GM18517 (cell line): Measurements from ENCODE around the gene CHST10.

ENCODE experiments used
- ATAC-seq: cut with Tn5 transposase; IDR thresholded peaks from one replicate; pipeline ENCODE4 v1.9.1; 2021; ENCODE audit warnings: mild to moderate bottlenecking, moderate library complexity; ENCODE audit not compliant: unreplicated experiment

The CHST10 gene

DNA sequence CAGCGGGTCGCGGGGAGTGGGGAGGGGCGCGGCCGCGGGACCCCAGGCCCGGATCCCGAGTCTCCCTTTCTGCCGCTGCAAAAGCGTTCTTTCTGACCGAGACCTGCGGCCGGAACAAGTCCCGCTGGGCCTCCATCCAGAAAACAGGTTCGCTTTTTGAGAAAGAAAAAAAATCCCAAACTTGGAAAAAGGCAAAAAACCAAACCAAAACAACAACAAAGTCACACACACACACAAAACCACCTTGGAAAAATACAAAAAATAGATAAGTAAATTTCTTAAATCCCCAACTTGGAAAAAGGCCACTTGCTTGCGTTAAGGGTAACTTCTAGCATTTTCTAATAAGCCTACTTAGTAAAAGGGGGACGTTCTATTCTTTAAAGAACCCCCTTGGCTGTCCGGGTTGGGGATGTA is 250 bp upstream of the CHST10 start:
- ATAC-seq, result no peak

DNA sequence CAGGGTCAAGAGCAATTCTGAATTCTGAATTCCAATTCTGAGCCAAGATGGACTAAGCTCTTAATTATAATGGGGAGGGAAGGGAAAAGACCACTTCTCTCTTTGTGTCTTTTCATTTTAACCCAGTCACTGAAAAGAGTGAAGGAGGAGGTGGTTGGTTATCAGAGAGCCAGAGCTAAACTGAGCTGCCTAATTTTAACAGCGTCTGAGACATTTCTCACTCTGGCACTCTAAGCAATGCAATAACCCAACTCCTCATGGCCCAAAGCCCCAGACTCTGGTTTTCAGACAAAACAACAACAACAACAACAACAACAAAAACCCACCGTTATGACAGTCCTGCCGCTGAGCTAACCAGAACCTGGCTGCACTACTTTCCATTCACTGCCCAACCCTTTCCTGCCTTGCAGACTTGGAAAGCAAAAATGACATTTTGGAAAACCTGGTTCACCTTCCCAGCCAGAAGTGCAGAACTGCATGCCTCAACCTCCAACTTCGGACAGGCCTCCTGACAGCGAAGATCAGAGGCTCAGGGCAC is 1.0 kb downstream of the CHST10 start:
- no peak for ATAC-seq

DNA sequence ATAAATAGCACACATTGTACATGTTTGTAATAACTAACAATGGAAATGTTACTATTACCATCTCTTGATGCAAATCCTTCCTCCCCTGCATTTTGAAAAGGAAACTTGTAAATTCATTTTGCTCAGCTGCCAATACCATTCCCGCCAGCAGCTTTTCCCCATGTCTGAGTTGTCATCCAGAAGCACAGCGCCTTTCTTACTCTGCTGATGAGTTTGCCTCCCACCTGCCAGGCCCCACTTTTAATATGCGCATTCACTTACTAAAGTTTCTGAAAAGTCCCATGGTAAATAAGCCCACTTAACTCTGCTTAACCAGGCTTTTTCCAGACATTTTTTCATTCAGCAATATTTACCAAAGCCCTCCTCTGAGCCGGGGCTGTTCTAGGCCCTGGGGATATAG is 3.9 kb downstream of the CHST10 start:
- ATAC-seq, result no peak

DNA sequence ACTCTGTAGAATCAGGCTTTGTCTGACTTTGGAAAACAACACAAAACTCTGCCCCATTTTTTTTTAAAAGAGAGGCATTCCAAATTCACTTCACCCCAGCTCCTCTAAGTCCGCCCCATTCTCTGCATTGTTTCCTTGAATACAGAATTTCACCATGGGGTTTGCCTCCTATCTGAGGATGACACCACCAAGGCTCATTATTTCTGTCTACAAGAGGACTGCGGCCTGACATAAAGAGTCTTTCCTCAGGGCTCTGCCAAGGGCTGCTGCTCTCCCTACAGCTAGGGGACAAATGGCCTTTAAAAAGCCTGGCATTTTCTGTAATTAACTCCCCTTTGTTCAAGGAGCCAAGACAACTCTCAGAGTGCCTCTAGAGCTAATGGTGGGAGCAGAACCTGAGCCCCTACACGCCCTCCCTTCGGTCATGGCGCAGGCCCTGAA is 4.6 kb downstream of the CHST10 start:
- no peak for ATAC-seq

DNA sequence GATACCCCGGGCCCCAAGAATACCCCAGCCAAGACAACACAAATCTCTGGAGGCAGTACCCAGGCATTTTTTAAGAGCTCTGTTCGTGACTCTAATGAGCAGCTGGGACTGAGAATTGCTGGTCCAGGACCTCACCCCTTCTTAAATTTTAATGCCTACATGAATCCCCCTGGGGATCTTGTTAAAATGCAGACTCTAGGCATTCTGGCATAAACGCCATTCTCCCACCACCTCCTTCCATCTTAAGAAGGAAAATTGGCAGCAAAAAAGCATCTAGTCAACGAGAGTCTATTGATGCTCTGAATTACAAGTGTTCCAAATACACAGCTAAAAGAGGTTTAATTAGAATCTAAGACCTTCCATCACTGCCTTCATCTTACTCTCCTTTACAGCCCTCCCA is 5.0 kb downstream of the CHST10 start:
- ATAC-seq, result no peak

DNA sequence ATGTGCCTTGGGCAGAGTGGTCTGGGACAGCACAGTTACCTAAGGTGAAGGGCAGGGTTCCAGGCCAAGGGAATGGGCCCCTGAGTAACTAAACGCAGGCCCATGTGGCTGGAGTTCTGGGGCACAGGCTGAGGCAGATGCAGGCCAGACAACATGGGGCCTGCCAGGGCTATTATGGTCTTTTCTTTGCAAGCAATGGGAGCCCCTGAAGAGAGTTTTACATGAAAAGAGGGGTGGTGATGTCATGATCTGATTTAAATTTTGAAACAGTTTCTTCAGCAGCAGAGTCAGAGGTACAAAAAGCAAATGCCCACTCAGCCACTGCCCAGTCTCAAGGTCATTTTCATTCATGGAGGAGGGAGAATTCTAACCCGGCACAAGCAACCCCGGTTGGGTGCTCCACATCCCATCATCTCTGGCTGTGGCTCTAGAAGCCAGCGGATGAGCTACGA is 5.6 kb downstream of the CHST10 start:
- no peak for ATAC-seq

DNA sequence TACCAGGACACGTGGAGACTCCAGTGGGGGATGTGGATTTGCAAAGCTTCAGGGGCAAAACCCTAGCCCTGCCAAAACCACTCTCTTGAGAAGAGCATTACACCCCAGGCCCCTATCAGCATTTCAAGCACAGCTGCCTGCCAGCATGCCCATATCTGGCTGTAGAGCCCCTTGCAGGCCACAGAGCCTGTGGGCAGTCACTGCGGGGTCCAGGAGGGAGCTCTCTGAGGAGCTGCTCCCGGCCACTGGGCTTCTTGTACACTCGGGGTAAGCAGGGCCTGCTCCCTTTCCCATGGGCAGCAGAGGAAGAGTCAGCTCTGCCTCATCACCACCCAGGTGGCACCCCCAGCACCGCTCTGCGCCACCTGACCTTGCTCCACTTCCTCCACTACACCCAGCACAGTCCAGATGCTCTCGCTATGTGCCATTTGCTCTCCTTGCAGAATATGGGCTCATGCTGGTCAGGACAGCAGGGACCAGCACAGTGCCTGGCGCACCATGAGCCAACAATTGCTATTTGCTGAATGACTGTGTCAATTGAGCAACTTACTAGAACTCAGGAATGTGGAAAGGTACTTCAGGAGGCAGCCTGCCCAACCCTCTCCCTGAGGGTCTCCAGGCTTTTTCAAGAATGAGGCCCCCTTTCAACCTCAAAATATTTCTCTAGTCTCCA is 7.4 kb downstream of the CHST10 start:
- no peak for ATAC-seq

DNA sequence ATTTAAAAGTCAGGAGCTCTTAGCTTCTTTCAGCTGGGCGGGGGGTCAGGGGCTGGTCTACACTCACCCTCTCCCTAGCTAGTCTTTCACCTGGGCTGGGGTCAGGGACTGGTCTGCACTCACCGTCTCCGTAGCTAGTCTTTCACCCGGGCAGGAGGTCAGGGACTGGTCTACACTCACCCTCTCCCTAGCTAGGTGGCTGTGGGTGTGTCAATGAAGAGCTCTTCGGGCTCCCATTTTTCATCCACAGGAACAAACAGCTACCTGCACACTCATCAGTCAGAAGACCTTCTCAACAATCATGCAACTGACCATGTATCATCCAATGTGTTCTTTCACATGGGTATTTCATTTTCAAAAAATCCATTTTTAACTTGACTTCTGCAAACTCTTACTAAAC is 8.0 kb downstream of the CHST10 start:
- no peak for ATAC-seq

DNA sequence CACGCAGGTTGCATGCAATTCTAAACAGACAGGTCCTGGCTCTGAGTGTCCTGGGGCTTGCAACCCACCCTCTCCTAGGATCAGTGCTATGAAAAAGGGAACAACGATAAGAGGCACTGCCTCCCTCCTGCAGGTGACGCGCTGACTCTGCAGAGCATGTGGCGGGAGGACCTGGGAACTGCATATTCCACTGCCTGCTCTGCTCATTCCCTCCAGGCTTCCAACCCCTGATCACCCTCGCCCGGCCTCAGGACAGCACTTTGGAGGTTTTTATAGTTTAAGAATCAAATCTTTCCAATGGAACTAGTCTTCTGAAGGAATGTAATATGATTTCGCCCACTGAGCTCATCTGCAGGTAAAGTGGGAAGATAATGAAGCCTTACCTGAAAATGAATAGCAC is 8.5 kb downstream of the CHST10 start:
- ATAC-seq, result no peak

DNA sequence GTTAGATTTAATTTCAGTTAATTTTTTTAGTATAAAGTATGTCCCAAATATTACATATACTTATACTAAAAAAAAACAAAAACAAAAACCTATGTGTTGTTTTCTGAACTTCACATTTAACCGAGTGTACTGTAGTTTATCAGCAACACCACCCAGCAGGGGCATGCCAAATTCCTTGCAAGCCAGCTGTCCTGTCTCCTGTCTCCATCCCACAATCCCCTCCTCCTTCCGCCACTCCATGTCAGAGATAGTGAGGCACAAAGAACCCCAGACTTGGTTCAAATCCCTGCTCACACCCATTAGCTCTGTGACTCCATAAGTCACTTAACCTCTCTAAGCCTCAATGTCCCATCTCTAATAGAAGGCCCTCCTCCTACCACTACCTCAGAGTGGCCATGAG is 9.4 kb downstream of the CHST10 start:
- ATAC-seq, result no peak

DNA sequence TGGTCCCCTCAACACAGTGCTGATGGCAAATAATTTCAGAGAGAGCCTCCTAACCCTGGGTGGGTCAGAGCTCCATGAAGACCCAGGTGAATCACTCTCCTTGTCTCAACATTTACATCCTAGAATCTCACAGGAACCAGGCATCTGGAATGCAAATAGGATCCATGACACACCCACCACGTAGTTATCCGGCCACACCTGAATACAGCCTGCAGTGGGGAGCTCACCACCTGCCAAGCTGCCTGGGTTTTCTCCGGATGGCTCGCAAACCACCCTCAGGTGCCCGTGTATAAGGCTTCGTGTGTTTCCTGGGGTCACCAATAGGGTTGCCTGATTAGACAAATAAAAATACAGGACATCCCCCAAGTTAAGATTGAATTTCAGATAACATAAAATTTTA is 9.9 kb downstream of the CHST10 start:
- no peak for ATAC-seq

DNA sequence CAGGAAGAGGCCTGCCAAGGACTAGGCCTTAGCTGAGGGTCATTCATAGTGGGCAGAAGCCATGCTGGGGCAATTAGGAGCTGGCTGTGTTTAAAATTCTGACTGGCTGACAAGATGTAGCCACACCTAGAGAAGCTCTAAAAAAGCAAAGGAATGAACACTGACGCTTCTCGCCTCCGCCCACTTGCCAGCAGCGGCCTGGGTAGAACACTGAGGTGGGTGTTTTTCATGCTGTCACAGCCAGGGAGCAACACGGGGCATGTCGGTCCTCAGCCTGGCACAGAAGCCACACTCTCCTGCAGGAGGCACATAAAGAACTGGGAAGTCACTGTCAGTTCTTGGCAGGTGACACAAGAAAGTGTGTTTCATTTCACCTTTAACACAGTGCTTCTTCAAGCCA is 10.4 kb downstream of the CHST10 start:
- no peak for ATAC-seq

DNA sequence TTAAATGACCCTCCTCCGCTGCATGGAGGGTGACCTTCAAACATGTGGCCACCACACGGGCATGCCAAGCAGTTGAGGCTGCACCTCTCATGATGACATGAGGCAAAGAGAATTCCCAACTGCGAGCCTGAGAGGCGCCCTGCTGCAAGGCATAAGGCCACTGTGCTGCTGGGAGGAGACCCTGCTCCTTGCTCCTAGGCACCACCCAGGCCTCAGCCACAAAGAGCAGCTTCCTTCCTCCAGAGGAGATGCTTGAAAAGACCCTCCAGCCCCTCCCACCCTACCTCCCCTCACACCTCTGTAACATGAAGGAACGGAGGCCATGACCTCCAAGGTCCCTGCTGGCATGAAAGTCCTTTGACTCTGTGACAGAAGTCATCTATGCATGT is 11.4 kb downstream of the CHST10 start:
- no peak for ATAC-seq

DNA sequence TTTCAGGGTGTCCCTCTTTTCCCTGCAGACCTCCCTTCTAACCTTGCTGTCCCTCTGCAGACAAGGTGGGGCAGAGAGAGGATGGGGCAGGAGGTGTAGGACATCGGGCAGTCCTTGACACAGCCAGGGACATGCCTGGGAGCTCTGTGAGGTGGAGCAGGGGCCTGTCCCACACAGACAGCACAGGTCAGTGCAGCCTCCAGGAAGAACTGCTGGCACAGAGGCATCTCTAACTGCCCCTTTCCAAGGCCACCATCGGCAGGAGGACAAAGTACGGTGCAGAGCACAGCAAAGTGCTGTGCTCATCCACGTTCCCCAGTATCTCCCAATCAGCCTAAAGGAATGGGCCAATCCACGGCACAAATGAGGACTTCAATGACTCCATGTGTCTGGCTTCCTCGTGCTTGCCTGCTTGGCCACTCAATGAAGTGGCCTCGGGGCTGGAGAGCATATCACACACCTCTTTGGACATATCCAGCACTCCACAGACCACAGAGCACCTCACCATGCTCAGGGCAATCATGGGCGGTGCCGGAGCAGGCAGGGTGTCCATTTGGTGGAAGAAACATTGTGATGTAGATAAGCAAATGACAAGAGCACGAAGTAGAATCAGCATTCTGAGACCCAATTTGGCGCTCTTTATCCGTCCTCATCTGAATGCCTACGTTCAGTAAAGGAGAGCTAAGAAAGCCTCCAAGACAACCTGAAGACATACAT is 11.9 kb downstream of the CHST10 start:
- no peak for ATAC-seq

DNA sequence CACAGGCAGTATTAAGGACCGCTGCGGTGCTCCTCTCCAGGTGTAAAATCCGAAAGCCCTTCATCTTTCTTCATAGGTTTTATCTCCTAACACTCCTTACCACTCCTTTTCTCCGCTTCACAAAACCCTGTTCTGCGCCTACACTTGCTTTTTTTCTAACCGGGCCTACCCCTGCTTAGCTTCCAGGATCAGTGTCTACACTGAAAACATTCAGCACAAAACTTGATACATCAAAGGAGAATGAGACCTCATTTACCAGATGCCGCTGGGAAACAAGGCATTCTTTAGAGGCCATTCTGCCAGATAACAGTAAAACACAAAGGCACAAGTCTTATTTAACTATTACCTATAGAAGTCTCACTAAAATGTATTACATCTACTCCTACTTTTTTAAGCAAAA is 13.1 kb downstream of the CHST10 start:
- no peak for ATAC-seq

DNA sequence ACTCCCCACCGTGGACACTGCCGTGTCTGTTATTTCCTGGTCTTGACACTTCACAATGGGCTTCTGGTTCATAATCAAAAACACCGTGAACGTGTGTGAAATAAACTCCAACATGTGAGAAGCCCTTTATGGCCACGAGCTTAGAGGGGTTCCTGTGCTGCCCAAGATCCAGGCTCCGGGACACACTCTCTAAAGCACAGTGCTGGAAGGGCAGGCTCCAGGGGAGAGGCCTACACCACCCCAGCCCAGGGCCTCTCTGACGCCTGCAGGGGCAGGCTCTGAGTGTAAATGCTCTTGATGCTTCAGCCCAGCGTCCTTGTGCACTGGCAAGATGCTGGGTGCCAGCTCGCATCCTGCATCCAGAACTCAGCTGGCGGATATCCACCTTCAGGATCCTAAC is 13.7 kb downstream of the CHST10 start:
- no peak for ATAC-seq

DNA sequence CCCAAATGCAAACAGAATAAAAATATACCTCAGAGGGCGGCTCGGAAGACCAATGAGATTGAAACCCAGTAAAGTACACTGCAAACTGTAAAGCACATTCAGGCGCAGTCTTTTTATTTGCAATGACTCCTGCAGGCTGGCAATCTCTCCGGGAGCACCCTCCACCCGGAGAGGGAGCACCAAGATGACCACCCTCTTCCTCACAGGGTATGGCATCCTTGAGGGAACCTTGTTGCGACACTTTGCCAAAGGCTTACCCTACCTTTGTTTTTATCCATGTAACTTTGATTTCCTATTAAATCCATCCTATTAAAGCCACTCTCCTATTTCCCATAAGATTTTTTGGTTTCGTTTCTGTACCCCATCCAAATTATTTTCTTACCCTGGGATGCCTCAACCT is 16.2 kb downstream of the CHST10 start:
- no peak for ATAC-seq

DNA sequence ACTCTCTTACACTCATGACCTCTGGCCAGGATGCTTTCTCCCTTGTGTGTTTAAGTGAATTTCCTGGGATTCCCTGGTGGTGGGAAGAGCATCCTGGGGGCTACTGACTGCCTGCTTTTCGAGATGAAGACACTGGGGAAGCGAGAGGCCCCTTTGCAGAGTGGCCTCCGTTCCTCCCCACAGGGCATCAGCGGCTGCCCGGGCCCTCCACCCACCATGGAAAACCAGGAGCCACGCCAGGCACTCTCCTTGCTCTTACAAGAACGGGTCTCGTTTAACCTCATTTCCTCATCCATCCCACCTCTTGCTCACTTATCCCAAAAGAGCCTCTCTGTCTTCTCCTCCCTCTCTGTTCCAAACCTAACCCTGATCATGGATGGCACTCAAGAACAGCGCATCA is 17.8 kb downstream of the CHST10 start:
- no peak for ATAC-seq

DNA sequence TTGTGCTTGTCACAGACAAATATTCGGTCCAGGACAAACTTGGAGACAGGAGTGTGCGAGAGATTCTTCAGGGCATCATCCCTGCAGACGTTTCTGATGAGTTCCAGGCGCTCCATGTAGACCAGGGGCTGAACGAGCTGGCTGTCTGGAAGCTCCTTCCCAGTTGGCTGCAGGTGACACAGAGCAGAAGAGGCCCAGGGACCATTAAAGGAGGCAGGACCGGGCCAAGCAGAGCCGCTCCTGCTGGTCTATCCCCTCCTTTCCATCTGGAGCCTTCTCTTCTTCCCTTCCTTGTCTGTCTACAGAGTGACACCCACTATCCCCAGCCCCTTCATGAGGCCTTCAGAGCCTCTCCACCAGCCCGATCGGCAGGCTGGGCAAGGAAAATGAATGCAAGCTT is 19.5 kb downstream of the CHST10 start:
- no peak for ATAC-seq

DNA sequence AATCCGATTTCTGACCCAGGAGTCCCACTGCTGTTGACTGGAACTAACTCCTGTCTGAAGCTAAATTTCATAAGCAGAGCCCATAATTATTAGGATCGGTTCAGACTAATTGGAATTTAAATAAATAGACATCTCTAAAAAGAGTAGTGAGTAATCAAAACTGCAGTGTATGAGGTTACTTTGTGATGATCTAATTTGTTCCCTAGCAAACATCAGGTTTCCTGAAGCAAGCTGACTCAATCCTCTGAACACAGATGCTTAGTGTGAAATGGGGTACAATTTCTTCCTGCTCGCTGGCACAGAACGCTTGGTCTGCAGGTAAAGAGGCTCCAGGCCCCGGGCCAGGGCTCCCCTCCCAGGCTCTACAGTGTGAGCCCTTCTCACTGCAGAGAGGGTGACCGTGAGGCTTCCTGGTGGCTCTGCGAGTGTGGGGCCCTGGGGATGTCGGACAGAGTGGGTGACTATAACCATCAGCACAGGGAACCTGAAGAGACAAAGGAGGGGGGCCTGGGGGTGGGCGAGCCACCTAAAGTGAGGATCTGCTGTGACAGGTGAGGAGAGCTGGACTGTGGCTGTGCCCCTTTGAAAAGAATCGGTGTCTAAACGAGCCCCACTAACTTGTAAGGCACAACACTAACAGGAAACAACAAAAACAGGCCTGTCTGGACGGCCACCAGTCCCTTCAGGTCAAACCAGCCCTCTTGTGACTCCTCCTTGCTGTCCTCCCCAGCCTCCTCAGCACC is 20.2 kb downstream of the CHST10 start:
- ATAC-seq, result no peak

DNA sequence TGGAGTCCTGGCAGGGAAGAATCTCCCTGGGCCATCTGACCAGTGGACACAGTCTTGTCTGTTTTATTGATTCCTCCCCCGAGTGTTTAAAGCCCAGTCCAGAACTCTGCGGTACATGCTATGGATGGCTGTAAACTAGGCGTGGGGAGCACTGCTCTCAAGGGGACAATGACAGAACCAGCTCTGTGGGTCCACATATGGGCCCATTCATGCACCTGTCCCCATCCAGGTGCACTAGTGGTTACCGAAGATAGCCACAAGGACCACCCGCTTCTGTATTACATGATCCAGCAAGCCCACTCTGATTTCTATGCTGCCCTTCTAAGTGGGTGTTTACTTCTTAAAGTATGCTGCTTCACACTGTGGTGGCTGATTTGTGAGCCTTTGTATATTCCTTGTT is 21.0 kb downstream of the CHST10 start:
- no peak for ATAC-seq
